ENCODE measurements around the gene SFMBT2.
"Not testable (repeated sequence)": the region's sequence is repeated elsewhere in the genome, so short reads cannot be mapped to it uniquely, and the experiment has no call there.

Gene SFMBT2

GRCh38 chr10:7209458-7209857 is 201.4 kb downstream of the SFMBT2 start:
- DNase-seq, result no peak

GRCh38 chr10:7206412-7207100 is 204.3 kb downstream of the SFMBT2 start:
- DNase-seq, result no peak

GRCh38 chr10:7205656-7206055 is 205.2 kb downstream of the SFMBT2 start:
- DNase-seq, result no peak

GRCh38 chr10:7202793-7203355 is 208.0 kb downstream of the SFMBT2 start:
- DNase-seq, result no peak

- DNase-seq, result no peak
These were observed 211.6 kb downstream of the SFMBT2 start for GRCh38 chr10:7199152-7199760.

- DNase-seq, result no peak
These were observed 214.6 kb downstream of the SFMBT2 start for GRCh38 chr10:7196284-7196683.

- no peak for DNase-seq
These were observed 215.7 kb downstream of the SFMBT2 start for GRCh38 chr10:7195118-7195517.

GRCh38 chr10:7194571-7194970 is 216.3 kb downstream of the SFMBT2 start:
- no peak for DNase-seq

- no peak for DNase-seq
These were observed 217.5 kb downstream of the SFMBT2 start for GRCh38 chr10:7193369-7193768.

GRCh38 chr10:7192831-7193361 is 217.9 kb downstream of the SFMBT2 start:
- DNase-seq, result no peak

- DNase-seq, result no peak
These were observed 218.8 kb downstream of the SFMBT2 start for GRCh38 chr10:7192061-7192460.

- DNase-seq, result not testable (repeated sequence)
These were observed 220.1 kb downstream of the SFMBT2 start for GRCh38 chr10:7190772-7191171.

GRCh38 chr10:7189909-7190308 is 220.9 kb downstream of the SFMBT2 start:
- DNase-seq, result no peak

GRCh38 chr10:7188456-7189050 is 222.3 kb downstream of the SFMBT2 start:
- no peak for DNase-seq

- no peak for DNase-seq
These were observed 224.3 kb downstream of the SFMBT2 start for GRCh38 chr10:7186387-7187018.

GRCh38 chr10:7185367-7185690 is 225.5 kb downstream of the SFMBT2 start:
- no peak for DNase-seq

- no peak for DNase-seq
These were observed 226.0 kb downstream of the SFMBT2 start for GRCh38 chr10:7184660-7185366.

- not testable (repeated sequence) for DNase-seq
These were observed 226.7 kb downstream of the SFMBT2 start for GRCh38 chr10:7184116-7184515.

GRCh38 chr10:7182327-7182726 is 228.5 kb downstream of the SFMBT2 start:
- DNase-seq, result not testable (repeated sequence)

- DNase-seq, result no peak
These were observed 229.4 kb downstream of the SFMBT2 start for GRCh38 chr10:7181420-7181819.

- DNase-seq, result no peak
These were observed 231.3 kb downstream of the SFMBT2 start for GRCh38 chr10:7179536-7179935.

- no peak for DNase-seq
These were observed 236.9 kb downstream of the SFMBT2 start for GRCh38 chr10:7173948-7174347.

- DNase-seq, result no peak
These were observed 239.0 kb downstream of the SFMBT2 start for GRCh38 chr10:7171825-7172224.
